Transverse colon (tissue), 4 donors: ENCODE data around the gene UTRN.

Experiments
- EP300 ChIP-seq: sonication (generic); formaldehyde crosslinking; IDR thresholded peaks from one replicate; pipeline ENCODE4 v1.6.1; 2017; ENCODE audit warnings: antibody characterized with exemption, low read depth
- POLR2A ChIP-seq: fragments of 450-650 bp; IDR thresholded peaks from one replicate; pipeline ENCODE4 v1.6.1; 2016; ENCODE audit warnings: antibody characterized with exemption, mild to moderate bottlenecking, moderate library complexity
- POLR2AphosphoS5 ChIP-seq, 3 donors: sonication (generic); formaldehyde crosslinking; IDR thresholded peaks; one replicate each; pipeline ENCODE4 v1.6.1; 2016; ENCODE audit warnings: antibody characterized with exemption in 3 of 3
- TF ChIP-seq, protein P1 (sequence below), 5 experiments: fragments of 200-600 bp in 3 of 5; fragments of 450-650 bp in 2 of 5; sonication (generic) in 3 of 5; IDR thresholded peaks; 1 replicate in 2 of 5; 2 replicates in 3 of 5; pipeline ENCODE4 v1.5.1; 2016 to 2017; ENCODE audit warnings: antibody characterized with exemption in 5 of 5, inconsistent platforms in 3 of 5, mild to moderate bottlenecking in 2 of 5, moderate library complexity in 1 of 5

DNA sequence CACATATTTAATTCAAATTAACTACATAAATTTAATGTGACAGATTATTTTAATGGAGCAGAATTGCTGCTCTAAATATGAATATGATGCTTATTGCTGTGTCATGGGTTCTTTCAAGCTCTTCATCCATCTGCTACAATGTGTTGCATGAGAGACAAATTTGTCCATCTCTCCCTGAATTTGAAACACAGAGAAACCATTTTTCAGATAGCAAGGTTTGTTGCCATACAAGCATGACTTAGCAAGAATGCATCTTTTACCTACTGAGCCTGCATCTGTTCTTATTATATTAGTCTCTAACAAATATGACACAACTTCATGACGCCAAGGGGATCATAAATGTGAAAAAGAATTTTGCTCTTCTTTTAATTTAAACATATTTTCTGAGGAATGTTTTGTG, 8.0 kb upstream of the UTRN start:
- TF ChIP-seq POLR2A (no peak), POLR2AphosphoS5 (IDR thresholded peaks at IDR 0.05) (no peak), EP300 (no peak)
- TF ChIP-seq, protein P1, sequence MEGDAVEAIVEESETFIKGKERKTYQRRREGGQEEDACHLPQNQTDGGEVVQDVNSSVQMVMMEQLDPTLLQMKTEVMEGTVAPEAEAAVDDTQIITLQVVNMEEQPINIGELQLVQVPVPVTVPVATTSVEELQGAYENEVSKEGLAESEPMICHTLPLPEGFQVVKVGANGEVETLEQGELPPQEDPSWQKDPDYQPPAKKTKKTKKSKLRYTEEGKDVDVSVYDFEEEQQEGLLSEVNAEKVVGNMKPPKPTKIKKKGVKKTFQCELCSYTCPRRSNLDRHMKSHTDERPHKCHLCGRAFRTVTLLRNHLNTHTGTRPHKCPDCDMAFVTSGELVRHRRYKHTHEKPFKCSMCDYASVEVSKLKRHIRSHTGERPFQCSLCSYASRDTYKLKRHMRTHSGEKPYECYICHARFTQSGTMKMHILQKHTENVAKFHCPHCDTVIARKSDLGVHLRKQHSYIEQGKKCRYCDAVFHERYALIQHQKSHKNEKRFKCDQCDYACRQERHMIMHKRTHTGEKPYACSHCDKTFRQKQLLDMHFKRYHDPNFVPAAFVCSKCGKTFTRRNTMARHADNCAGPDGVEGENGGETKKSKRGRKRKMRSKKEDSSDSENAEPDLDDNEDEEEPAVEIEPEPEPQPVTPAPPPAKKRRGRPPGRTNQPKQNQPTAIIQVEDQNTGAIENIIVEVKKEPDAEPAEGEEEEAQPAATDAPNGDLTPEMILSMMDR (IDR thresholded peaks at IDR 0.05) = no peak
